HG02678 (cell line): Measurements from ENCODE around the gene AAK1.
"Not testable (repeated sequence)": the region's sequence is repeated elsewhere in the genome, so short reads cannot be mapped to it uniquely, and the experiment has no call there.

Experiments
- ATAC-seq: cut with Tn5 transposase; IDR thresholded peaks from one replicate; pipeline ENCODE4 v1.9.1; 2021; ENCODE audit warnings: mild to moderate bottlenecking, moderate library complexity; ENCODE audit not compliant: unreplicated experiment

The AAK1 gene

GRCh38 chr2:69459936-69460335 is 183.6 kb downstream of the AAK1 start:
- ATAC-seq: no peak

- ATAC-seq: no peak
These were observed 186.5 kb downstream of the AAK1 start for GRCh38 chr2:69456950-69457445.

- no peak for ATAC-seq
These were observed 187.4 kb downstream of the AAK1 start for GRCh38 chr2:69456154-69456553.

- no peak for ATAC-seq
These were observed 188.6 kb downstream of the AAK1 start for GRCh38 chr2:69454976-69455375.

GRCh38 chr2:69453475-69454129 is 189.9 kb downstream of the AAK1 start:
- ATAC-seq: peak; percentile 92

- ATAC-seq: no peak
These were observed 190.9 kb downstream of the AAK1 start for GRCh38 chr2:69452687-69453086.

GRCh38 chr2:69450735-69451416 is 192.7 kb downstream of the AAK1 start:
- no peak for ATAC-seq

- ATAC-seq: no peak
These were observed 193.6 kb downstream of the AAK1 start for GRCh38 chr2:69449906-69450305.

- not testable (repeated sequence) for ATAC-seq
These were observed 199.9 kb downstream of the AAK1 start for GRCh38 chr2:69443673-69444072.

GRCh38 chr2:69439499-69439898 is 204.0 kb downstream of the AAK1 start:
- ATAC-seq: not testable (repeated sequence)

- ATAC-seq: no peak
These were observed 205.0 kb downstream of the AAK1 start for GRCh38 chr2:69438580-69438979.

- ATAC-seq: no peak
These were observed 205.8 kb downstream of the AAK1 start for GRCh38 chr2:69437751-69438154.

- peak; percentile 96 for ATAC-seq
These were observed 206.4 kb downstream of the AAK1 start, which contains the start of gene NFU1 for GRCh38 chr2:69436938-69437750. Gene NFU1 (minus strand): TSS chr2:69437435. CDS start chr2:69437422, 13 bp downstream.

- peak; percentile 3 for ATAC-seq
These were observed 207.0 kb downstream of the AAK1 start for GRCh38 chr2:69436596-69436937.

GRCh38 chr2:69434753-69435152 is 208.8 kb downstream of the AAK1 start:
- ATAC-seq: no peak

GRCh38 chr2:69429491-69430183 is 213.9 kb downstream of the AAK1 start:
- ATAC-seq: no peak

- no peak for ATAC-seq
These were observed 214.6 kb downstream of the AAK1 start for GRCh38 chr2:69428981-69429380.

- no peak for ATAC-seq
These were observed 219.1 kb downstream of the AAK1 start for GRCh38 chr2:69424419-69424818.

- ATAC-seq: no peak
These were observed 221.3 kb downstream of the AAK1 start for GRCh38 chr2:69422198-69422597.

- not testable (repeated sequence) for ATAC-seq
These were observed 224.4 kb downstream of the AAK1 start for GRCh38 chr2:69419111-69419510.

GRCh38 chr2:69416147-69416546 is 227.4 kb downstream of the AAK1 start:
- no peak for ATAC-seq
